GM19238 (cell line): ENCODE results near the gene KCNMB4.

Source experiments
- DNase-seq: peaks from one replicate; pipeline ENCODE4 v3.0.0; 2011; ENCODE audit warnings: low spot score; ENCODE audit not compliant: insufficient read length

Gene KCNMB4

GRCh38 chr12:70430400-70430799 is 64.3 kb downstream of the KCNMB4 start:
- DNase-seq, result no peak

- DNase-seq, result no peak
These were observed 70.7 kb downstream of the KCNMB4 start for GRCh38 chr12:70436836-70437235.

GRCh38 chr12:70443062-70443673 is 77.1 kb downstream of the KCNMB4 start:
- no peak for DNase-seq

GRCh38 chr12:70444903-70445302 is 78.8 kb downstream of the KCNMB4 start:
- no peak for DNase-seq

- DNase-seq, result no peak
These were observed 82.3 kb downstream of the KCNMB4 start for GRCh38 chr12:70448371-70448770.

- DNase-seq, result no peak
These were observed 83.1 kb downstream of the KCNMB4 start for GRCh38 chr12:70449074-70449752.

GRCh38 chr12:70449753-70450341 is 83.8 kb downstream of the KCNMB4 start:
- DNase-seq, result no peak

GRCh38 chr12:70451528-70451927 is 85.4 kb downstream of the KCNMB4 start:
- DNase-seq, result no peak

- no peak for DNase-seq
These were observed 90.9 kb downstream of the KCNMB4 start for GRCh38 chr12:70456953-70457352.

- no peak for DNase-seq
These were observed 93.7 kb downstream of the KCNMB4 start for GRCh38 chr12:70459786-70460185.

GRCh38 chr12:70463997-70464396 is 97.9 kb downstream of the KCNMB4 start:
- no peak for DNase-seq

GRCh38 chr12:70466753-70467152 is 100.7 kb downstream of the KCNMB4 start:
- DNase-seq, result no peak

- DNase-seq, result no peak
These were observed 101.4 kb downstream of the KCNMB4 start for GRCh38 chr12:70467476-70467875.

GRCh38 chr12:70467918-70468733 is 102.0 kb downstream of the KCNMB4 start:
- DNase-seq, result no peak

- no peak for DNase-seq
These were observed 102.7 kb downstream of the KCNMB4 start for GRCh38 chr12:70468741-70469140.

- no peak for DNase-seq
These were observed 103.2 kb downstream of the KCNMB4 start for GRCh38 chr12:70469221-70469820.

GRCh38 chr12:70482764-70483163 is 116.7 kb downstream of the KCNMB4 start:
- no peak for DNase-seq
